H9 (cell line): ENCODE measurements around the gene TSC22D1. TPM values are rescaled to one million over a fixed set of nuclear protein-coding genes. Genes with fewer than 3 reads are reported as not detected.

Experiments
- DNase-seq: peaks from one replicate; pipeline ENCODE4 v3.0.0-alpha.2; 2017
- H2AFZ ChIP-seq: one replicate; pipeline ENCODE4 v1.6.1; 2013; ENCODE audit warnings: mild to moderate bottlenecking, low read length, control low read depth, moderate library complexity
- H2AK5ac ChIP-seq: 2 replicates; pipeline ENCODE4 v1.6.1; 2013; ENCODE audit warnings: low read length, control low read depth, mixed read lengths; ENCODE audit not compliant: insufficient read length
- H2BK120ac ChIP-seq: one replicate; pipeline ENCODE4 v1.6.1; 2013; ENCODE audit warnings: low read depth, mild to moderate bottlenecking, low read length, control low read depth, inconsistent platforms; ENCODE audit not compliant: poor library complexity, severe bottlenecking
- H2BK12ac ChIP-seq: 2 replicates; pipeline ENCODE4 v1.6.1; 2013; ENCODE audit warnings: low read length, control low read depth, mixed read lengths, low read depth; ENCODE audit not compliant: insufficient read length
- H2BK15ac ChIP-seq: 2 replicates; pipeline ENCODE4 v1.6.1; 2013; ENCODE audit warnings: low read depth, low read length, control low read depth
- H2BK20ac ChIP-seq: one replicate; pipeline ENCODE4 v1.6.1; 2013; ENCODE audit warnings: low read depth, mild to moderate bottlenecking, low read length, control low read depth, inconsistent platforms; ENCODE audit not compliant: poor library complexity, severe bottlenecking
- H2BK5ac ChIP-seq: 2 replicates; pipeline ENCODE4 v1.6.1; 2013; ENCODE audit warnings: low read length, control low read depth, mixed read lengths; ENCODE audit not compliant: insufficient read length
- H3K14ac ChIP-seq: 2 replicates; pipeline ENCODE4 v1.6.1; 2013; ENCODE audit warnings: low read length, control low read depth; ENCODE audit not compliant: insufficient read depth
- H3K18ac ChIP-seq: 2 replicates; pipeline ENCODE4 v1.6.1; 2013; ENCODE audit warnings: low read depth, mild to moderate bottlenecking, mixed read lengths, low read length, control low read depth; ENCODE audit not compliant: insufficient read length
- H3K23ac ChIP-seq: 2 replicates; pipeline ENCODE4 v1.6.1; 2013; ENCODE audit warnings: low read length, control low read depth, mixed read lengths, low read depth; ENCODE audit not compliant: insufficient read length
- H3K23me2 ChIP-seq: 2 replicates; pipeline ENCODE4 v1.6.1; 2013; ENCODE audit warnings: low read depth, mild to moderate bottlenecking, mixed read lengths, low read length, control low read depth; ENCODE audit not compliant: insufficient read length, poor library complexity, severe bottlenecking
- H3K27ac ChIP-seq: 2 replicates; pipeline ENCODE4 v1.5.1; 2013; ENCODE audit warnings: low read length, control low read depth, mixed read lengths, low read depth; ENCODE audit not compliant: insufficient read length
- H3K27me3 ChIP-seq: 2 replicates; pipeline ENCODE4 v1.6.1; 2013; ENCODE audit warnings: low read length, control low read depth, inconsistent platforms; ENCODE audit not compliant: insufficient read depth
- H3K4ac ChIP-seq: 2 replicates; pipeline ENCODE4 v1.6.1; 2013; ENCODE audit warnings: low read depth, mild to moderate bottlenecking, control low read depth, inconsistent platforms, low read length, moderate library complexity
- H3K4me1 ChIP-seq: 2 replicates; pipeline ENCODE4 v1.6.1; 2013; ENCODE audit warnings: low read length, control low read depth, inconsistent platforms; ENCODE audit not compliant: insufficient read depth
- H3K4me2 ChIP-seq: 2 replicates; pipeline ENCODE4 v1.6.1; 2013; ENCODE audit warnings: low read length, control low read depth, mixed read lengths; ENCODE audit not compliant: insufficient read length, insufficient read depth
- H3K56ac ChIP-seq: 2 replicates; pipeline ENCODE4 v1.6.1; 2013; ENCODE audit warnings: low read depth, mild to moderate bottlenecking, mixed read lengths, low read length, control low read depth; ENCODE audit not compliant: insufficient read length
- H3K79me1 ChIP-seq: 2 replicates; pipeline ENCODE4 v1.6.1; 2013; ENCODE audit warnings: low read depth, mild to moderate bottlenecking, moderate library complexity, low read length, control low read depth, inconsistent platforms; ENCODE audit not compliant: insufficient read depth, poor library complexity, severe bottlenecking
- H3K79me2 ChIP-seq: 2 replicates; pipeline ENCODE4 v1.6.1; 2013; ENCODE audit warnings: low read length, control low read depth, inconsistent platforms; ENCODE audit not compliant: insufficient read depth
- H3K9ac ChIP-seq: 2 replicates; pipeline ENCODE4 v1.6.1; 2013; ENCODE audit warnings: low read length, control low read depth, mixed read lengths; ENCODE audit not compliant: insufficient read length; ENCODE audit errors: extremely low read depth
- H3K9me3 ChIP-seq: one replicate; pipeline ENCODE4 v1.6.1; 2013; ENCODE audit warnings: low read depth, low read length, inconsistent platforms; ENCODE audit not compliant: control insufficient read depth
- H3T11ph ChIP-seq: one replicate; pipeline ENCODE4 v1.6.1; 2013; ENCODE audit warnings: mild to moderate bottlenecking, low read length, control low read depth, inconsistent platforms
- H4K20me1 ChIP-seq: one replicate; pipeline ENCODE4 v1.6.1; 2013; ENCODE audit not compliant: control insufficient read depth, insufficient read length, insufficient read depth
- H4K5ac ChIP-seq: 2 replicates; pipeline ENCODE4 v1.6.1; 2013; ENCODE audit warnings: low read depth, mild to moderate bottlenecking, mixed read lengths, low read length, control low read depth; ENCODE audit not compliant: insufficient read length
- H4K8ac ChIP-seq: replicated peaks from 2 replicates; pipeline ENCODE4 v1.6.1; 2013; ENCODE audit warnings: low read length, control low read depth, mixed read lengths, low read depth; ENCODE audit not compliant: insufficient read length
- H4K91ac ChIP-seq: 2 replicates; pipeline ENCODE4 v1.6.1; 2013; ENCODE audit warnings: low read depth, mild to moderate bottlenecking, moderate library complexity, mixed read lengths, low read length, control low read depth; ENCODE audit not compliant: insufficient read length
- H3K27ac Mint-ChIP-seq, 3 experiments: 2 replicates in 2 of 3; 3 replicates in 1 of 3; pipeline ENCODE4 v1.8.0; 2020 to 2021; ENCODE audit warnings: mixed read lengths in 3 of 3, mild to moderate bottlenecking in 1 of 3, moderate library complexity in 1 of 3
- H3K27me3 Mint-ChIP-seq: 2 replicates; pipeline ENCODE4 v1.8.0; 2021; ENCODE audit warnings: low read depth, mild to moderate bottlenecking, moderate library complexity, mixed read lengths
- H3K36me3 Mint-ChIP-seq, 3 experiments: 2 replicates in 2 of 3; 3 replicates in 1 of 3; pipeline ENCODE4 v1.8.0; 2020 to 2021; ENCODE audit warnings: low read depth in 3 of 3, mixed read lengths in 3 of 3; ENCODE audit not compliant: insufficient read depth in 1 of 3
- H3K4me1 Mint-ChIP-seq, 2 experiments: 2 replicates each; pipeline ENCODE4 v1.8.0; 2020; ENCODE audit warnings: mixed read lengths in 2 of 2
- H3K4me3 Mint-ChIP-seq, 2 experiments: 2 replicates in 1 of 2; 3 replicates in 1 of 2; pipeline ENCODE4 v1.8.0; 2020 to 2021; ENCODE audit warnings: mild to moderate bottlenecking in 2 of 2, mixed read lengths in 2 of 2, moderate library complexity in 1 of 2
- H3K9me3 Mint-ChIP-seq, 2 experiments: 2 replicates in 1 of 2; 3 replicates in 1 of 2; pipeline ENCODE4 v1.8.0; 2020; ENCODE audit warnings: mild to moderate bottlenecking in 2 of 2, mixed read lengths in 2 of 2, moderate library complexity in 1 of 2
- CTCF ChIP-seq: fragments of 200-600 bp; sonication (generic); conservative IDR thresholded peaks from 3 replicates; pipeline ENCODE4 v1.8.0; 2021; ENCODE audit warnings: antibody characterized with exemption, mild to moderate bottlenecking
- WGBS: extraction: QIAGEN DNeasy Blood & Tissue Kit; methylation state at CpG from one replicate; pipeline ENCODE4 v1.1.7; 2013; ENCODE audit warnings: missing lambda C conversion rate, low lambda C conversion rate, mixed read lengths; ENCODE audit not compliant: insufficient read length; ENCODE audit errors: extremely low coverage; 5-methylcytosine and 5-hydroxymethylcytosine counted together
- total RNA-seq: library from RNA; stranded (reverse); gene quantifications from 2 replicates; pipeline ENCODE4 v1.2.1, GENCODE V29; 2021

Gene TSC22D1
- total RNA-seq, 1 experiment from 2014 or later = 76.7 TPM

- peak overlapping the region; percentile 97 for H2BK120ac ChIP-seq
- H3K36me3 Mint-ChIP-seq = peaks cover 20 to 27% (median 27%) of the 10 kb centered on the region in 3 experiments
- peak overlapping the region; percentile 64 for H4K91ac ChIP-seq
- H3K4me1 Mint-ChIP-seq = peaks cover 44 to 49% of the 10 kb centered on the region in 2 experiments
- H3K4ac ChIP-seq = peak overlapping the region; percentile 44
- H4K5ac ChIP-seq = peak overlapping the region; percentile 57
- peaks cover 12% of the 10 kb centered on the region for H3K23me2 ChIP-seq
- peak overlapping the region; percentile 97 for H3K9ac ChIP-seq
- peak overlapping the region; percentile 99 for H3K4me2 ChIP-seq
- no peaks in the 10 kb centered on the region for H3K9me3 ChIP-seq
- H3K27ac ChIP-seq = peak overlapping the region; percentile 93
- no peak overlapping the region for H2AFZ ChIP-seq
- H3K27me3 Mint-ChIP-seq = no peaks in the 10 kb centered on the region; the same call in 1 of the 2 replicates
- H3K23ac ChIP-seq = no peak overlapping the region
- peak overlapping the region; percentile 98 for H3K14ac ChIP-seq
- no peak overlapping the region for H2BK20ac ChIP-seq
- H2BK12ac ChIP-seq = peak overlapping the region; percentile 63
- no peak for TF ChIP-seq CTCF
- no peak for DNase-seq
- H3K27me3 ChIP-seq = no peaks in the 10 kb centered on the region
- H2BK5ac ChIP-seq = peak overlapping the region; percentile 96
- peak overlapping the region; percentile 97 to 99 (median 99) for H3K27ac Mint-ChIP-seq
- H3K79me2 ChIP-seq = peaks cover 10% of the 10 kb centered on the region; the same call in 1 of the 2 replicates
- H3K18ac ChIP-seq = peak overlapping the region; percentile 99
- H2BK15ac ChIP-seq = no peak overlapping the region
- WGBS = no CpG with 5 or more reads among the region's 15 CpGs
- no peak overlapping the region for H3T11ph ChIP-seq
- H3K4me3 Mint-ChIP-seq = peak overlapping the region; percentile 67 to 88
- H3K4me1 ChIP-seq = peaks cover 6% of the 10 kb centered on the region; the same call in 1 of the 2 replicates
- peak overlapping the region; percentile 93 for H2AK5ac ChIP-seq
- no peaks in the 10 kb centered on the region for H4K20me1 ChIP-seq
- peak overlapping the region; percentile 11 for H4K8ac ChIP-seq
- no peaks in the 10 kb centered on the region; a peak in 1 of 5 replicates for H3K9me3 Mint-ChIP-seq
- no peaks in the 10 kb centered on the region for H3K79me1 ChIP-seq
- H3K56ac ChIP-seq = peak overlapping the region; percentile 23
Observed at GRCh38 chr13:44578067-44578400, 1.9 kb upstream of the TSC22D1 start.
